GM12892 (cell line): ENCODE measurements around the gene CSRNP2.

Source experiments
- POLR2A ChIP-seq: IDR thresholded peaks from 2 replicates; pipeline ENCODE4 v1.6.1; 2011; ENCODE audit warnings: low read depth, low read length, control low read depth
- POLR2AphosphoS5 ChIP-seq: IDR thresholded peaks from 2 replicates; pipeline ENCODE4 v1.6.1; 2011; ENCODE audit warnings: low read depth, low read length, control low read depth
- TAF1 ChIP-seq: IDR thresholded peaks from 2 replicates; pipeline ENCODE4 v1.6.1; 2011; ENCODE audit warnings: low read depth, mild to moderate bottlenecking, control low read depth, low read length, borderline replicate concordance

- TF ChIP-seq POLR2AphosphoS5 (no peak), TAF1 (no peak), POLR2A (no peak)
Observed at GRCh38 chr12:51077930-51078329, 5.5 kb downstream of the CSRNP2 start.
